Lower leg skin (tissue), 3 donors: Measurements from ENCODE around the gene CLSTN1.

Experiments
- CTCF ChIP-seq, 3 donors: fragments of 450-650 bp; IDR thresholded peaks; one replicate each; pipeline ENCODE4 v1.5.1; 2016; ENCODE audit warnings: antibody characterized with exemption in 3 of 3, mild to moderate bottlenecking in 3 of 3, moderate library complexity in 2 of 3
- POLR2A ChIP-seq, 2 donors: fragments of 450-650 bp; IDR thresholded peaks; one replicate each; pipeline ENCODE4 v1.6.1; 2016 to 2017; ENCODE audit warnings: antibody characterized with exemption in 2 of 2, mild to moderate bottlenecking in 1 of 2, moderate library complexity in 1 of 2

GRCh38 chr1:9736241-9736640 lies 87.5 kb downstream of the CLSTN1 start:
- TF ChIP-seq CTCF (IDR thresholded peaks at IDR 0.05) (no peak), POLR2A (IDR thresholded peaks at IDR 0.05) (no peak)
